Activated CD8-positive, alpha-beta memory T cell treated with anti-CD3 and anti-CD28 coated beads, Interleukin-2, amount 50 U/mL, for 24 hours (primary cell): ENCODE measurements around the gene TICRR.
"Not testable (repeated sequence)": the region's sequence is repeated elsewhere in the genome, so short reads cannot be mapped to it uniquely, and the experiment has no call there.

Experiments used
- DNase-seq: peaks from one replicate; pipeline ENCODE4 v3.0.0-alpha.2; 2020; ENCODE audit errors: extremely low read depth

TICRR gene

GRCh38 chr15:89575146-89575655 is at the start of gene TICRR:
TICRR (plus strand) TSS chr15:89575469; CDS start chr15:89575587, 118 bp downstream.
- DNase-seq, result peak; percentile 90

GRCh38 chr15:89526181-89526580 is 49.1 kb upstream of the TICRR start:
- DNase-seq, result no peak

GRCh38 chr15:89526601-89527441 is 48.4 kb upstream of the TICRR start:
- no peak for DNase-seq

- no peak for DNase-seq
Observed at GRCh38 chr15:89528757-89529352, 46.4 kb upstream of the TICRR start.

- no peak for DNase-seq
Observed at GRCh38 chr15:89530976-89531375, 44.3 kb upstream of the TICRR start.

DNA sequence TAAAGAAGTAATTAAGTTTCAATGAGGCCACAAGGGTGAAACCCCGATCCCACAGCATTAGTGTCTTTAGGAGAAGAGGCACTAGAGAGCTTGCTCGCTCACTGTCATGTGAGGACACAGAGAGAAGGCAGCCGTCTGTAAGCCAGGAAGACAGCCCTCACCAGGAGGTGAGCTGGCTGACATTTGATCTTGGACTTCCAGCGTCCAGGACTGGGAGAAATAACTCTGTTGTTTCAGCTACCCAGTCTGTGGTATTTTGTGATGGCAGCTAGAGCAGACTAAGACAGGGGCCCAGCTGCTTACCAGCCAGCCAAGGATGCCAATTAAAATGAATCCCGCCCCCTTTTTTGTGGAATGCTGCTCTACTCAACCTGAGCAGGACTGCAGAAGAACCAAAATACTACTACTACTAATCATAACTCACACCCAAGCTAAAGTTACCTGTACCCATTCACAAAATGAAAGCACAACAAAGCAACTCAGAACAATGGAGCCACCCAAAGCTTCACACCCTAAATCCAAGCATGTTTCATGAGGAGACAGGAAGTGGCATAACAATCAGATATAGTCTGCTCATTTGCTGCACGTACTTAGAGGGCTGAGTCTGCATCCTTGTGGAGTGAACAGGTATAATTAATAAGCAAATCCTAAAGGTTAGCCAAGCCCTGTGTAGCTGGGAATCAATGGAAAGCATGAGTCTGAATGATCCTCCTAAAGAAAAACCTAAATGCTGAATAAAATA is 43.3 kb upstream of the TICRR start:
- no peak for DNase-seq

- no peak for DNase-seq
Observed at GRCh38 chr15:89533861-89534544, 41.3 kb upstream of the TICRR start.

DNA sequence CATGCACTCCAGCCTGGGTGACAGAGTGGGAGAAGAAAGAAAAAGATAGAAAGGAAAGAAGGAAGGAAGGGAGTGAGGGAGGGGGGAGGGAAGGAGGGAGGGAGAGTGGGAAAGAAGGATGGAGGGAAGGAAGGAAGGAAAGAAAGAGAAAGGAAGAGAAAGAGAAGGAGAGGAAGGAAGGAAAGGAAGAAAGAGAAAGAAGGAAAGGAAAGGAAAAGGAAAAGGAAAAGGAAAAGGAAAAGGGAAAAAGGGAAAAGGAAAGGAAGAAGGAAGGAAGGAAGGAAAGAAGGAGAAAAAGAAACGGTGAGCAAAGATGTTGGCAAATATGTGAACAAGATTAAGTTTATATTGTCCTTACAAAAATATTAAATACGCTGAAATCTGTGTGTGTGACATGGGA is 36.2 kb upstream of the TICRR start:
- DNase-seq, result no peak

GRCh38 chr15:89542369-89542768 is 32.9 kb upstream of the TICRR start:
- no peak for DNase-seq

DNA sequence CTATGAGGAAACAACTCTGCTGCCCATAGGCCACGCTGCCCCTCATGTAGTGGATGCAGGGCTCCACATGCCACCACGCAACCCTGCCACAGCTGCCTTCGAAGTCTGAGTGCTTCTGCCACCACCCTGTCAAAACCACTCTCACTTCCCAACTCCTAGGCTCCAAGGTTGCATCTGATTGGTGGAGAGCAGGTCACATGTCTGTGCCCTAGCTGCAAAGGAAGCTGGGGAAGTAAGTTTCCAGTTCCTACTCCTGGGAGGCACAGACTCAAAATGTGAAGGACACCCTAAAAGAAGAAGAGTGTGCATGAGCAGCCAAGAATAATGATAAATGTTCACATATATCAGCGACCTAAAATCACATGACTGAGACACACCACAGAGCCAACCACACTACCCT is 31.9 kb upstream of the TICRR start:
- no peak for DNase-seq

GRCh38 chr15:89549138-89549537 is 26.1 kb upstream of the TICRR start:
- DNase-seq, result not testable (repeated sequence)

GRCh38 chr15:89550427-89550826 is 24.8 kb upstream of the TICRR start:
- no peak for DNase-seq

DNA sequence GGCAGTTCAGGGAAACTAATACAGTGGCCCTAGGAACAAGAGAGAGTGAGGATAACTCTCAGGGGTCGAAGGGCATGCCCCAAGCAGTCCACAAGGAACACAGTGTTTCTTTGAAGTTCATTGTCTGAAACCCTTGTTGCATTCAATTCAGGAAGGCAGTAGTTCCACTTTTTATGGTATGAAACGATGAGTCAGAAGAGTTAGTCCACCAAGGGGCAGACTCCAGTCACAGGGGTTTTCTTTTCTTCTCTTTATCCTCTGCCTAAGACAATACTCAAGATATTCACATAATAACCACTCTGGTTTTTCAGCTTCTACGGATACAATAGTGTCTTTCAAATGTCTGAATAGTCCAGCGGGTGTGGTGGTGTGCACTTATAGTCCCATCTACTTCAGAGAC is 23.7 kb upstream of the TICRR start:
- DNase-seq, result no peak

DNA sequence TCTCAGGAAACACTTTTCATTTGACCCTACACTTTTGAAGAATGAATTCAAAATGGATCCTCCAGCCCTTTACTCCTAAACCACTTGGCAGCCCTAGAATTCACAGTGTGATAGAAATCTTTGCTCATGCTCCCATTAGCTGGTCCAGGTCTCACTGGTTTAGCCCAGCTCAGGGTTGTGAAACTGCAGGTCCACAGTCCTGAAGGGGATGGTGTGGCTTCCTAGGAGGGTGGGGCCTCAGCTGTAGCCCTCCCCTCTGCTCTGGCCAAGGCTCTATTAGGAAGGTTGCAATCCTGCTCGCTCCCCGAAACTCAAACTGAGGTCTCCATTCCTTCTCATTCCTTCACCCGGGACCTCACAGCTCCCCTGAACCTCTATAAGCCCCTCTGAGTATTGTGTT is 21.6 kb upstream of the TICRR start:
- DNase-seq, result no peak

DNA sequence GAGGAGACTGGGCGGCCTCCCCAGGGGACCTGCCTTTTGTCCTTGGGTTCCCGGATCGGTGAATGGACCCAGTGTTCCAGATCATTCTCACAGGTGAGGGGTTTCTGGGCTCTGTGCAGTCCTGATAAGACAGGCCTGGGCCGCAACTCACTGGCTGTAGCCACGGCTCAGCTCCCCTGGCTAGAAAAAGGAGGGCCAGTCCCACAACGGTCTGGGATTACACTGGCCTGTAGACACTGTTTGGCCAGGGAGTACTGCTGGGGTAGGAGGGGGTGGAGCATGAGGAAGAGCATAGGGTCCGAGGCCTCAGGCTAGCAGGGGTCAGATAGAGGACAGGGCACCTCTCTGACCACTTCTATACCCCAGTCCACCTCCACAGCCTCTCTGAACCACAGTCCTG is 21.0 kb upstream of the TICRR start:
- no peak for DNase-seq

DNA sequence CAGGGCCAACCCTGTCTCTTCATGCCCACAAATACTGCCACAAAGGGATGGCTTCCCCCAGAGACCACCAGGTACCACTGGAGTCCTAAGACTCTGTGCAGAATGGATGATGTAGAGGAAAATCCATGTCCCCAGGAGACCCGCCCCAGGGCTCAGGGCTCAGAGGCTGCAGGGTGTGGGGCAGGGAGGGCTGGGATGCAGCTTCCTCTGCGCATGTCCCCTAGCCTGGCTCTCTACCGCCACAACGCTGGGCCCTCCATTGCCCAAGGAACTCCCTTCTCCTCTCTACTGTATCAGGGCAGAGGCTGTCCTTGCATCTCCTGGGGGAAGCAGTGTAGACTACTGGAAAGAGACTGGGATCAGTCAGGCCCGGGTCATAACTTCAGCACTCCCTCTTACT is 19.5 kb upstream of the TICRR start:
- no peak for DNase-seq

- no peak for DNase-seq
Observed at GRCh38 chr15:89556413-89557262, 18.6 kb upstream of the TICRR start.

GRCh38 chr15:89559769-89560264 is 15.5 kb upstream of the TICRR start:
- no peak for DNase-seq

GRCh38 chr15:89566181-89566580 is 9.1 kb upstream of the TICRR start:
- DNase-seq, result no peak

- no peak for DNase-seq
Observed at GRCh38 chr15:89566621-89567294, 8.5 kb upstream of the TICRR start.
